OCI-LY7 (cell line): ENCODE measurements around the gene LRRC75B. TPM values are rescaled to one million over a fixed set of nuclear protein-coding genes. Genes with fewer than 3 reads are reported as not detected.
"Not testable (repeated sequence)": the region's sequence is repeated elsewhere in the genome, so short reads cannot be mapped to it uniquely, and the experiment has no call there.

Source experiments
- BruUV-seq: library from RNA; stranded (reverse); fragments of 400-500 nt; replicated peaks from 2 replicates; lab custom pipeline; 2021; lab: Mats Ljungman, UMichigan
- CTCF ChIA-PET: fragments of 300-600 bp; sonication (Branson Sonifier 250); formaldehyde crosslinking; loops from one replicate; lab custom pipeline; 2022; ENCODE audit warnings: antibody characterized with exemption; ENCODE audit not compliant: unreplicated experiment; lab: Charles Lee
- POLR2A ChIA-PET: fragments of 300-600 bp; sonication (Branson Sonifier 250); formaldehyde crosslinking; loops from one replicate; lab custom pipeline; 2022; ENCODE audit warnings: antibody characterized with exemption; lab: Charles Lee
- DNase-seq: peaks from one replicate; pipeline ENCODE4 v3.0.0-alpha.2; 2015; ENCODE audit warnings: low spot score
- H2AFZ ChIP-seq: fragments of 200-600 bp; sonication (generic), shearing (Covaris generic); 2 replicates; pipeline ENCODE4 v1.6.1; 2014; ENCODE audit warnings: mild to moderate bottlenecking, antibody characterized with exemption, low read length, moderate library complexity
- H3K27ac ChIP-seq: fragments of 200-600 bp; sonication (generic); 2 replicates; pipeline ENCODE4 v1.5.1; 2014; ENCODE audit warnings: mixed run types, low read depth, mild to moderate bottlenecking, moderate library complexity, low read length, inconsistent platforms; ENCODE audit not compliant: poor library complexity, severe bottlenecking
- H3K36me3 ChIP-seq: fragments of 200-600 bp; sonication (generic); 2 replicates; pipeline ENCODE4 v1.6.1; 2014; ENCODE audit warnings: mild to moderate bottlenecking, antibody characterized with exemption, low read length, moderate library complexity, mixed read lengths; ENCODE audit not compliant: insufficient read depth
- H3K4me1 ChIP-seq: fragments of 200-600 bp; sonication (generic); 2 replicates; pipeline ENCODE4 v1.5.1; 2014; ENCODE audit warnings: mild to moderate bottlenecking, low read length; ENCODE audit not compliant: insufficient read depth, poor library complexity, severe bottlenecking
- H3K4me2 ChIP-seq: fragments of 200-600 bp; sonication (generic); 2 replicates; pipeline ENCODE4 v1.6.1; 2014; ENCODE audit warnings: mild to moderate bottlenecking, low read length
- H3K4me3 ChIP-seq: fragments of 200-600 bp; sonication (generic); 2 replicates; pipeline ENCODE4 v1.5.1; 2014; ENCODE audit warnings: mild to moderate bottlenecking, low read depth, low read length; ENCODE audit not compliant: poor library complexity, severe bottlenecking
- H3K79me2 ChIP-seq: fragments of 200-600 bp; sonication (generic); 2 replicates; pipeline ENCODE4 v1.6.1; 2016; ENCODE audit warnings: low read depth, mild to moderate bottlenecking, low read length, moderate library complexity, mixed read lengths; ENCODE audit not compliant: insufficient read depth
- H3K9me2 ChIP-seq: fragments of 200-600 bp; sonication (generic); 2 replicates; pipeline ENCODE4 v1.6.1; 2016; ENCODE audit warnings: mild to moderate bottlenecking, low read length, mixed read lengths; ENCODE audit not compliant: insufficient read depth
- H3K9me3 ChIP-seq: fragments of 200-600 bp; sonication (generic); 2 replicates; pipeline ENCODE4 v1.6.1; 2014; ENCODE audit warnings: mild to moderate bottlenecking, mixed run types, low read length, mixed read lengths
- H4K20me1 ChIP-seq: fragments of 200-600 bp; sonication (generic); 2 replicates; pipeline ENCODE4 v1.6.1; 2014; ENCODE audit warnings: mild to moderate bottlenecking, antibody characterized with exemption, low read length, moderate library complexity, mixed read lengths; ENCODE audit not compliant: insufficient read depth
- CTCF ChIP-seq: fragments of 200-600 bp; sonication (generic); conservative IDR thresholded peaks from 2 replicates; pipeline ENCODE4 v1.5.1; 2014; ENCODE audit warnings: mild to moderate bottlenecking, antibody characterized with exemption, low read length, moderate library complexity, mixed read lengths
- intact Hi-C: fragments of 100-400 bp; cut with micrococcal nuclease; formaldehyde crosslinking; loops from one replicate; pipeline ENCODE4 v1.10.0; 2022; ENCODE audit not compliant: unreplicated experiment
- total RNA-seq, 2 experiments: library from RNA; depleted of rRNA in 1 of 2; stranded (reverse); fragments of >200 nt in 1 of 2; shearing (Covaris generic) in 1 of 2; gene quantifications; 2 replicates each; pipeline ENCODE4 v1.2.3, GENCODE V29; 2014 to 2022

Gene LRRC75B
- total RNA-seq, 2 experiments from 2014 or later = not detected

- POLR2A ChIA-PET, H3K9me3 ChIP-seq, H3K27ac ChIP-seq, H3K36me3 ChIP-seq, intact Hi-C loops, CTCF ChIA-PET, H3K9me2 ChIP-seq, H3K4me1 ChIP-seq, H4K20me1 ChIP-seq, H3K79me2 ChIP-seq, BruUV-seq, H3K4me3 ChIP-seq: not testable (repeated sequence)
- peak overlapping the region; percentile 50; the same call in 1 of the 2 replicates for H2AFZ ChIP-seq
- peak; percentile 53 for TF ChIP-seq CTCF
- H3K4me2 ChIP-seq = peak overlapping the region; percentile 50
- peak; percentile 42 for DNase-seq
These were observed 42.0 kb upstream of the LRRC75B start for GRCh38 chr22:24634776-24635389.

- CTCF ChIA-PET, POLR2A ChIA-PET, H3K4me1 ChIP-seq, H3K9me3 ChIP-seq, intact Hi-C loops, H3K79me2 ChIP-seq, H3K36me3 ChIP-seq, H2AFZ ChIP-seq, H4K20me1 ChIP-seq, H3K4me3 ChIP-seq, H3K9me2 ChIP-seq, DNase-seq, H3K4me2 ChIP-seq, BruUV-seq, H3K27ac ChIP-seq: not testable (repeated sequence)
These were observed 40.6 kb upstream of the LRRC75B start for GRCh38 chr22:24633231-24634023.

GRCh38 chr22:24632642-24633041 is 39.8 kb upstream of the LRRC75B start:
- H2AFZ ChIP-seq, POLR2A ChIA-PET, intact Hi-C loops, H3K4me1 ChIP-seq, H3K27ac ChIP-seq, H3K36me3 ChIP-seq, H3K4me2 ChIP-seq, DNase-seq, H3K9me2 ChIP-seq, H3K79me2 ChIP-seq, BruUV-seq, H4K20me1 ChIP-seq, H3K4me3 ChIP-seq, H3K9me3 ChIP-seq, CTCF ChIA-PET: not testable (repeated sequence)

GRCh38 chr22:24631430-24632122 is 38.7 kb upstream of the LRRC75B start:
- H3K9me3 ChIP-seq, POLR2A ChIA-PET, intact Hi-C loops, H3K27ac ChIP-seq, H2AFZ ChIP-seq, H3K4me3 ChIP-seq, H3K4me2 ChIP-seq, H3K36me3 ChIP-seq, H3K9me2 ChIP-seq, H3K4me1 ChIP-seq, CTCF ChIA-PET, DNase-seq, BruUV-seq, H3K79me2 ChIP-seq, H4K20me1 ChIP-seq: not testable (repeated sequence)

- H3K9me2 ChIP-seq, H3K9me3 ChIP-seq, H3K4me3 ChIP-seq, H2AFZ ChIP-seq, DNase-seq, H3K36me3 ChIP-seq, BruUV-seq, POLR2A ChIA-PET, CTCF ChIA-PET, H3K79me2 ChIP-seq, H3K4me1 ChIP-seq, H4K20me1 ChIP-seq, H3K4me2 ChIP-seq, intact Hi-C loops, H3K27ac ChIP-seq: not testable (repeated sequence)
These were observed 38.0 kb upstream of the LRRC75B start for GRCh38 chr22:24630812-24631427.
